ENCODE results near the gene TRDMT1. TPM values are rescaled to one million over a fixed set of nuclear protein-coding genes. Genes with fewer than 3 reads are reported as not detected.
A peak's percentile ranks its signal among the peaks of the same experiment; 100 is the strongest.

Gene TRDMT1
- total RNA-seq, 1 donor from 2014 or later = 5.9 TPM

DNA sequence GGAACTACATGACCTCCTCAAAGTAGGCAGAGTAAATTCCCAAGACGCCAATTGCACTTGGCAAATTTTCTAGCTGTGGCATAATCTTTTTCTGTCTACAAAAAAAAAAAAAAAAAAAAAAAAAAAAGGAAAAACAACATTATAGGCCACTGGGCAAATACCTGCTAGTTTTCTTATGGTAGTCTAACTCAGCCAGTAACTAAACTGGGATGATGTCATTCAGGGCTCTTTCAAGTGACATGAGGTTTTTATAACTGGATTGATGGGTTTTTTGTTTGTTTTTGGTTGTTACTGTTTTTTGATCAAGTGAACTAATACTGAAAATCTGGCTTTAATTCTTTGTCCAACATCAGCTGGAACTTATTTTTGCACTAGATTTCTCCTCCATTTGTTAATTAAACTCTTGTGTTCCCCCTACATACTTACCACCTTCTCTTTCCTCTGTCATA, 19.2 kb upstream of the TRDMT1 start:
- Histone ChIP-seq H3K9ac (ENCODE audit: low read length) (peak overlapping the region; percentile 11), H3K4me1 (ENCODE audit: insufficient read depth, low read length) (peaks cover 29% of the 10 kb centered on the region), H3K79me2 (ENCODE audit: insufficient read depth, low read length) (no peaks in the 10 kb centered on the region), H3K27ac (ENCODE audit: low read depth, low read length) (peak overlapping the region; percentile 99), H3K4me2 (ENCODE audit: low read length) (no peak overlapping the region), H3K36me3 (ENCODE audit: insufficient read depth, low read length) (no peaks in the 10 kb centered on the region), H3K27me3 (ENCODE audit: insufficient read depth, low read length) (no peaks in the 10 kb centered on the region), H2AFZ (ENCODE audit: low read depth, low read length) (no peak overlapping the region), H3K9me3 (ENCODE audit: insufficient read depth, low read depth, low read length) (no peaks in the 10 kb centered on the region), H4K20me1 (ENCODE audit: insufficient read depth, low read length) (no peaks in the 10 kb centered on the region), H3K4me3 (ENCODE audit: insufficient read depth, low read depth, low read length) (no peak overlapping the region)
- Mint-ChIP-seq H3K36me3 (ENCODE audit: low read depth, unreplicated experiment) (no peaks in the 10 kb centered on the region), H3K9me3 (ENCODE audit: unreplicated experiment) (no peaks in the 10 kb centered on the region), H3K27me3 (ENCODE audit: low read depth, unreplicated experiment) (no peaks in the 10 kb centered on the region), H3K4me1 (ENCODE audit: low read depth, unreplicated experiment) (peaks cover 36% of the 10 kb centered on the region), H3K27ac (ENCODE audit: unreplicated experiment) (peak overlapping the region; percentile 51), H3K4me3 (ENCODE audit: unreplicated experiment) (no peak overlapping the region)
- no peak for TF ChIP-seq EZH2 (IDR thresholded peaks at IDR 0.05; ENCODE audit: insufficient read depth, low read length)
- no peak for TF ChIP-seq CTCF (IDR thresholded peaks at IDR 0.05; ENCODE audit: insufficient read depth, low read depth, low read length)
- DNase-seq (ENCODE audit: low read depth) = no peak
- FAIRE-seq = peak; percentile 9

GRCh38 chr10:17219024-17219423, 17.6 kb upstream of the TRDMT1 start:
- H2AFZ ChIP-seq (ENCODE audit: low read depth, low read length) = no peak overlapping the region
- H4K20me1 ChIP-seq (ENCODE audit: insufficient read depth, low read length) = no peaks in the 10 kb centered on the region
- no peaks in the 10 kb centered on the region for H3K27me3 Mint-ChIP-seq (ENCODE audit: low read depth, unreplicated experiment)
- peak overlapping the region; percentile 58 for H3K9ac ChIP-seq (ENCODE audit: low read length)
- H3K4me1 Mint-ChIP-seq (ENCODE audit: low read depth, unreplicated experiment) = peaks cover 49% of the 10 kb centered on the region
- H3K4me2 ChIP-seq (ENCODE audit: low read length) = peak overlapping the region; percentile 82
- H3K27me3 ChIP-seq (ENCODE audit: insufficient read depth, low read length) = no peaks in the 10 kb centered on the region
- no peaks in the 10 kb centered on the region for H3K79me2 ChIP-seq (ENCODE audit: insufficient read depth, low read length)
- no peaks in the 10 kb centered on the region for H3K9me3 ChIP-seq (ENCODE audit: insufficient read depth, low read depth, low read length)
- peak; percentile 84 for DNase-seq (ENCODE audit: low read depth)
- H3K36me3 ChIP-seq (ENCODE audit: insufficient read depth, low read length) = no peaks in the 10 kb centered on the region
- H3K36me3 Mint-ChIP-seq (ENCODE audit: low read depth, unreplicated experiment) = no peaks in the 10 kb centered on the region
- H3K9me3 Mint-ChIP-seq (ENCODE audit: unreplicated experiment) = no peaks in the 10 kb centered on the region
- H3K27ac Mint-ChIP-seq (ENCODE audit: unreplicated experiment) = no peak overlapping the region
- no peak for TF ChIP-seq CTCF (IDR thresholded peaks at IDR 0.05; ENCODE audit: insufficient read depth, low read depth, low read length)
- no peak for TF ChIP-seq EZH2 (IDR thresholded peaks at IDR 0.05; ENCODE audit: insufficient read depth, low read length)
- H3K4me1 ChIP-seq (ENCODE audit: insufficient read depth, low read length) = peaks cover 44% of the 10 kb centered on the region
- H3K27ac ChIP-seq (ENCODE audit: low read depth, low read length) = peak overlapping the region; percentile 99
- no peak overlapping the region for H3K4me3 Mint-ChIP-seq (ENCODE audit: unreplicated experiment)
- FAIRE-seq = peak; percentile 76
- no peak overlapping the region for H3K4me3 ChIP-seq (ENCODE audit: insufficient read depth, low read depth, low read length)

DNA sequence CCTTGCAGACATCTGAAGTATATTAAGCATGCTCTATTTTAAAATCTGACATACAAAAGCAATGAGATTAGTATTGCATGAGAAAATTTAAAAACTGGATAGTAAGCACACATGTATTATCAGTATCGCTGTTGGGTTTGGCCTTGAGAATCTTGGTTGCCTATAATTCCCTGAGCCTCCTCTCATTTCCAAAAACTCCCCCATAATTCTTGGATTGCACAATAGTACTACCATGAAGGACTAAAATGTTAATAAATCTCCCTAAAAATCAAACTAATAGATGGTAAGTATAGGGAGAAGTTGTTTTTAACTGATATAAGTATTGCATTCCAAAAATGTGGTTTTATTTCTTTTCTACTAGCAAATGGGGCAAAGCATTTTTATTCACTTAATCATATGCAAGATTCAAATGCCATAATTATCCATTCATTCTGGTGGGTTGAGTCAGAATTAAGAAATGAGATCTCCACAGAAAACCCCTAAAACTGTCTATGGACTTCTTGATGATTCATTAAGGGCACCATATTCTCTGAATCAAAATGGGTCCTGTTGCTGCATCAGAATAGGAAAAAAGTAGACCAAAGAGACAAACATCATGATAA, 16.3 kb upstream of the TRDMT1 start:
- Mint-ChIP-seq H3K27ac (ENCODE audit: unreplicated experiment) (peak overlapping the region; percentile 99), H3K4me3 (ENCODE audit: unreplicated experiment) (no peak overlapping the region), H3K27me3 (ENCODE audit: low read depth, unreplicated experiment) (no peaks in the 10 kb centered on the region), H3K36me3 (ENCODE audit: low read depth, unreplicated experiment) (no peaks in the 10 kb centered on the region), H3K9me3 (ENCODE audit: unreplicated experiment) (no peaks in the 10 kb centered on the region), H3K4me1 (ENCODE audit: low read depth, unreplicated experiment) (peaks cover 62% of the 10 kb centered on the region)
- FAIRE-seq (peak; percentile 96), DNase-seq (ENCODE audit: low read depth) (peak; percentile 91)
- Histone ChIP-seq H3K79me2 (ENCODE audit: insufficient read depth, low read length) (no peaks in the 10 kb centered on the region), H3K36me3 (ENCODE audit: insufficient read depth, low read length) (no peaks in the 10 kb centered on the region), H3K9ac (ENCODE audit: low read length) (peak overlapping the region; percentile 84), H3K27ac (ENCODE audit: low read depth, low read length) (peak overlapping the region; percentile 99), H3K9me3 (ENCODE audit: insufficient read depth, low read depth, low read length) (no peaks in the 10 kb centered on the region), H4K20me1 (ENCODE audit: insufficient read depth, low read length) (no peaks in the 10 kb centered on the region), H3K4me2 (ENCODE audit: low read length) (peak overlapping the region; percentile 82), H3K4me3 (ENCODE audit: insufficient read depth, low read depth, low read length) (no peak overlapping the region), H3K4me1 (ENCODE audit: insufficient read depth, low read length) (peaks cover 50% of the 10 kb centered on the region), H2AFZ (ENCODE audit: low read depth, low read length) (no peak overlapping the region), H3K27me3 (ENCODE audit: insufficient read depth, low read length) (no peaks in the 10 kb centered on the region)
- TF ChIP-seq EZH2 (IDR thresholded peaks at IDR 0.05; ENCODE audit: insufficient read depth, low read length) = no peak
- no peak for TF ChIP-seq CTCF (IDR thresholded peaks at IDR 0.05; ENCODE audit: insufficient read depth, low read depth, low read length)
